Neuronal stem cell (in vitro differentiated cells): ENCODE data around the gene ALPK3.

ENCODE experiments used
- DNase-seq: peaks from one replicate; pipeline ENCODE4 v3.0.0-alpha.2; 2013; ENCODE audit warnings: low spot score
- H2AFZ ChIP-seq: one replicate; pipeline ENCODE4 v1.6.1; 2013; ENCODE audit warnings: mild to moderate bottlenecking, low read length, inconsistent platforms
- H2AK5ac ChIP-seq: 2 replicates; pipeline ENCODE4 v1.6.1; 2013; ENCODE audit warnings: low read depth, mild to moderate bottlenecking, inconsistent platforms, low read length, moderate library complexity, mixed read lengths
- H2BK120ac ChIP-seq: 2 replicates; pipeline ENCODE4 v1.6.1; 2013; ENCODE audit warnings: low read depth, mild to moderate bottlenecking, inconsistent platforms, low read length, moderate library complexity, mixed read lengths
- H2BK12ac ChIP-seq: one replicate; pipeline ENCODE4 v1.6.1; 2013; ENCODE audit warnings: low read length, inconsistent platforms
- H2BK15ac ChIP-seq: 2 replicates; pipeline ENCODE4 v1.6.1; 2013; ENCODE audit warnings: mild to moderate bottlenecking, low read length, inconsistent platforms, mixed read lengths
- H2BK5ac ChIP-seq: one replicate; pipeline ENCODE4 v1.6.1; 2013; ENCODE audit warnings: inconsistent platforms, mild to moderate bottlenecking, low read length, moderate library complexity
- H3K14ac ChIP-seq: one replicate; pipeline ENCODE4 v1.6.1; 2013; ENCODE audit warnings: low read length, inconsistent platforms
- H3K18ac ChIP-seq: 2 replicates; pipeline ENCODE4 v1.6.1; 2013; ENCODE audit warnings: low read length, inconsistent platforms
- H3K23ac ChIP-seq: 2 replicates; pipeline ENCODE4 v1.6.1; 2013; ENCODE audit warnings: low read depth, mild to moderate bottlenecking, mixed read lengths, low read length, inconsistent platforms; ENCODE audit not compliant: poor library complexity
- H3K27ac ChIP-seq: replicated peaks from 3 replicates; pipeline ENCODE4 v1.5.1; 2013; ENCODE audit warnings: low read length, inconsistent platforms
- H3K27me3 ChIP-seq, 3 experiments: 2 replicates each; pipeline ENCODE4 v1.6.1; 2013; ENCODE audit warnings: low read length in 3 of 3, mild to moderate bottlenecking in 2 of 3, inconsistent platforms in 1 of 3, low read depth in 1 of 3, mixed read lengths in 1 of 3, moderate library complexity in 1 of 3; ENCODE audit not compliant: control insufficient read depth in 3 of 3, insufficient read depth in 3 of 3
- H3K36me3 ChIP-seq, 2 donors: replicated peaks in 1 of 2; 2 replicates each; pipeline ENCODE4 v1.6.1; 2013; ENCODE audit warnings: low read length in 2 of 2; ENCODE audit not compliant: control insufficient read depth in 2 of 2, insufficient read depth in 2 of 2
- H3K4ac ChIP-seq: 2 replicates; pipeline ENCODE4 v1.6.1; 2013; ENCODE audit warnings: inconsistent platforms, mild to moderate bottlenecking, low read length, moderate library complexity
- H3K4me1 ChIP-seq, 2 donors: 1 replicate in 1 of 2; 2 replicates in 1 of 2; pipeline ENCODE4 v1.6.1; 2013; ENCODE audit warnings: low read length in 2 of 2, low read depth in 1 of 2; ENCODE audit not compliant: control insufficient read depth in 2 of 2, insufficient read depth in 1 of 2
- H3K4me2 ChIP-seq: one replicate; pipeline ENCODE4 v1.6.1; 2013; ENCODE audit warnings: mild to moderate bottlenecking, low read length, inconsistent platforms; ENCODE audit not compliant: insufficient read depth, poor library complexity, severe bottlenecking
- H3K4me3 ChIP-seq, 2 donors: 2 replicates each; pipeline ENCODE4 v1.5.1; 2013; ENCODE audit warnings: low read length in 2 of 2, mild to moderate bottlenecking in 2 of 2, inconsistent platforms in 1 of 2, moderate library complexity in 1 of 2
- H3K79me1 ChIP-seq: one replicate; pipeline ENCODE4 v1.6.1; 2013; ENCODE audit warnings: low read depth, mild to moderate bottlenecking, inconsistent platforms, low read length, moderate library complexity
- H3K9ac ChIP-seq: one replicate; pipeline ENCODE4 v1.6.1; 2013; ENCODE audit warnings: mild to moderate bottlenecking, low read depth, low read length, inconsistent platforms; ENCODE audit not compliant: poor library complexity
- H3K9me3 ChIP-seq, 2 donors: replicated peaks in 1 of 2; 2 replicates each; pipeline versions ENCODE3 to v1.6.1; 2013; ENCODE audit warnings: low read length in 2 of 2, mild to moderate bottlenecking in 2 of 2, inconsistent platforms in 1 of 2, low read depth in 1 of 2, mixed read lengths in 1 of 2, moderate library complexity in 1 of 2; ENCODE audit not compliant: control insufficient read depth in 2 of 2, insufficient read depth in 1 of 2
- H4K8ac ChIP-seq: one replicate; pipeline ENCODE4 v1.6.1; 2013; ENCODE audit warnings: low read depth, mild to moderate bottlenecking, inconsistent platforms, low read length, moderate library complexity
- H4K91ac ChIP-seq: one replicate; pipeline ENCODE4 v1.6.1; 2013; ENCODE audit warnings: low read length, low read depth, mild to moderate bottlenecking, inconsistent platforms; ENCODE audit not compliant: poor library complexity
- WGBS, 2 donors: extraction: QIAGEN DNeasy Blood & Tissue Kit; methylation state at CpG; one replicate each; pipeline ENCODE4 v1.1.7; 2013; ENCODE audit warnings: missing lambda C conversion rate in 2 of 2, mixed read lengths in 1 of 2; ENCODE audit not compliant: insufficient read length in 2 of 2, insufficient replicate concordance in 1 of 2; ENCODE audit errors: extremely low coverage in 2 of 2; 5-methylcytosine and 5-hydroxymethylcytosine counted together

Gene ALPK3

DNA sequence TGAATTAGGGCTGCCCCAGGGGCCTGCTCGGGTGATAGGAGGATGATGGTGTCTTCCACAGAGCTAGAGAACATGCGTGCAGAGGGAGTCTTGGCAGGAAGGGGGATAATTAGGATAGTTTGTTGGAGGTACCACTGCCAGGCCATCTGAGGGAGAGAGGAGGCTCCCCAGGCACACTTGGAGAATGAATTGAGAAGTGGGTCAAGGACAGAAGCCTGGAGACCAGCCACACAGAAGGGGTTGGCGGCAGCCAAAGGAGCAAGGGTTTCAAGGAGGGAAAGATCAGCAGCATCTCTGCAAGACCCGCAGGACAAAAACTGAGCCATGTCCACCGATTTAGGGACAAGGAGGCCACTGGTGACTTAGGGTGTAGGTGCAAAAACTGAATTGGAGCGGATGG lies 74.2 kb downstream of the ALPK3 start:
- no peak overlapping the region for H3K4me3 ChIP-seq
- no peak overlapping the region for H3K4me2 ChIP-seq
- no peak overlapping the region for H4K91ac ChIP-seq
- no peak overlapping the region for H2BK12ac ChIP-seq
- H3K9me3 ChIP-seq: no peaks in the 10 kb centered on the region
- no peaks in the 10 kb centered on the region for H3K36me3 ChIP-seq
- no peak overlapping the region for H2BK5ac ChIP-seq
- no peak overlapping the region for H2BK120ac ChIP-seq
- no peak overlapping the region for H2AK5ac ChIP-seq
- H3K27me3 ChIP-seq: peaks cover 0 to 7% (median 0%) of the 10 kb centered on the region in 3 experiments
- H3K18ac ChIP-seq: no peak overlapping the region
- H3K23ac ChIP-seq: no peak overlapping the region
- no peak for DNase-seq
- no peak overlapping the region for H4K8ac ChIP-seq
- no peak overlapping the region for H3K14ac ChIP-seq
- H3K79me1 ChIP-seq: no peaks in the 10 kb centered on the region
- no peak overlapping the region for H3K27ac ChIP-seq
- no CpG with 5 or more reads among the region's 6 CpGs for WGBS, 2 donors
- no peak overlapping the region for H2AFZ ChIP-seq
- H3K4me1 ChIP-seq: peaks cover 0 to 2% of the 10 kb centered on the region in 2 donors
- no peak overlapping the region for H3K9ac ChIP-seq
- H3K4ac ChIP-seq: no peak overlapping the region
- H2BK15ac ChIP-seq: no peak overlapping the region

DNA sequence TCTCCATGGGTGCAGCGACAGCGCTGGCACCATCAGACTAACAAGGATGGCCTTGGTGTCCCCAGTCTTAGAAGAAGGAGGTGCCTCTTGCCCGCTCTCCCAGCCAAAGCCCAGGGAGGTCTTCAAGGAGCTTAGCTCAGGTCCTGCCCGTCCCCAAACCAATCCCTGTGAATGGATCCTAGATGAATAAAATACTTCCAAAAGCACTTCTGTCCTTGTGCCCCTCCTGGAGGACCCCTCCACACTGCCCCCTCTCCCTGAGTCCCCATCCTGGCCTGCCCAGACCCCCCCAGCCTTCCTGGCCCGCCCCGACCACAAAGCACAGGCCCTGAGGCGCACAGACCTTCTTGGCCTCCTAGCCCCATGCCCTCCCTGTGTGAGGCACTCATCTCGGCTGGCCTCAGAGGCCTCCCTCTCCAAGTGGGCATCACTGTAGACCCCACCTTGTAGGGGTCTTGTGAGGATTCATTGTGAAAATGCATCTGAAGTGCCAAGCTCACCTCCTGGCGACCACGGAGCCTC lies 75.7 kb downstream of the ALPK3 start:
- no peak overlapping the region for H2AK5ac ChIP-seq
- no peak overlapping the region for H3K4me2 ChIP-seq

DNA sequence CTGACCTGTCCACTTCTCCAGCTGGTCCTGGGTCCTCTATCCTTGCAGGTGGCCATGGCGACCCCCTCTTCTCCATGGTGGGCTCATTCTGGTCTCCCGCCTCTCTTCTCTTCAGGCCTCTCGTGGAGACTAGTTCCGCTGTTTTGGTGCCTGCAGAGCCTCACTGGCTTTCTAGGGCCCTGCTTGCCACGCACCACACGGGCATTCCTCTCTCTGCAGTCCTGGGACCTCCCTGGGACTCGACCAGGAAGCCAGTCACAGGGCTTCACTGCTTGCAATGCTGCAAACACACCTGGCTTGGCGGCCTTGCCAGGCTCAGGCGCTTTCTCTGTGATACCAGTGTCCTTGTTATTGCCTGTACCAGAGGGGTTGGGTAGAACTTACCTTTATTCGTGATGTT lies 76.5 kb downstream of the ALPK3 start:
- no CpG with 5 or more reads among the region's 10 CpGs for WGBS, 2 donors
- no peak overlapping the region for H3K4me2 ChIP-seq

More for the DNA sequence above, 75.7 kb downstream of the ALPK3 start:
- Histone ChIP-seq H2BK5ac (no peak overlapping the region), H3K9ac (no peak overlapping the region), H2BK12ac (no peak overlapping the region), H4K8ac (no peak overlapping the region), H4K91ac (no peak overlapping the region), H3K27ac (no peak overlapping the region), H3K4me1 (peaks cover 0 to 2% of the 10 kb centered on the region in 2 donors), H3K4me3 (no peak overlapping the region), H3K79me1 (no peaks in the 10 kb centered on the region), H3K23ac (no peak overlapping the region), H3K27me3 (peaks cover 0 to 3% (median 0%) of the 10 kb centered on the region in 3 experiments), H3K14ac (no peak overlapping the region), H3K4ac (no peak overlapping the region), H2BK15ac (no peak overlapping the region), H3K18ac (peak overlapping the region; percentile 67), H2BK120ac (no peak overlapping the region), H2AFZ (no peak overlapping the region), H3K36me3 (no peaks in the 10 kb centered on the region), H3K9me3 (no peaks in the 10 kb centered on the region)
- DNase-seq: no peak
- WGBS, 2 donors: no CpG with 5 or more reads among the region's 10 CpGs

DNA sequence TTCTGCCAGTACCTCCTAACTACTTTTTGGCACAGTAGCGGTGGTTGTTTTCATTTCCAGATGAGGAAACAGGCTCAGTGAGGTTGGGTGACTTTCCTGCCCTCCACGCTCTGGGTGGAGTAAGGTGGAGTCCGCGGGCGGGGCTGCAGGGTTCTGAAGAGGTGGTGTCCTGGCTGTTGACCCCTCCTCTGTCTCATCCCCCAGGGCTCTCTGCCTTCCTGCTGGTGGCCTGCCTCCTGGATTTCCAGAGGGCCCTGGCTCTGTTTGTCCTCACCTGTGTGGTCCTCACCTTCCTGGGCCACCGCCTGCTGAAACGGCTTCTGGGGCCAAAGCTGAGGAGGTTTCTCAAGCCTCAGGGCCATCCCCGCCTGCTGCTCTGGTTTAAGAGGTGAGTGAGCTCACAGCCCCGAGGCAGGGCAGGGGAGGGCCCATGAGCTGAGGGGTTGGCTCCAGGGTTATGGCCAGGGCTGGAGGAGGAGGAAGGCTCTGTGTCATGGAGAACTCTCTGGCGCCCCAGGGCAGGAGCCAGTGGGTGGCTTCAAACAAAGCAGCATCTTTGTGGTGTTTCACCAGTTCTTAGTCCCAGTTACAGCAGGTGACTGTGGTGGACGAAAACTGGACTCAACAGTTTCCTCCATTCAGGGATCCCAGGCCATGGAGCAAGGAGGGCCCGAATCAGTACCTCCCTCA lies 77.7 kb downstream of the ALPK3 start:
- H2AK5ac ChIP-seq: no peak overlapping the region
- H3K27ac ChIP-seq: no peak overlapping the region
- H3K36me3 ChIP-seq: no peaks in the 10 kb centered on the region
- H3K4me1 ChIP-seq: no peaks in the 10 kb centered on the region
- no peak overlapping the region for H2BK12ac ChIP-seq
- no peak for DNase-seq
- H2AFZ ChIP-seq: no peak overlapping the region
- H3K9me3 ChIP-seq: no peaks in the 10 kb centered on the region
- H3K4me3 ChIP-seq: no peak overlapping the region
- H3K27me3 ChIP-seq: no peaks in the 10 kb centered on the region
- no peak overlapping the region for H2BK15ac ChIP-seq
- H3K4ac ChIP-seq: peak overlapping the region; percentile 55
- no peak overlapping the region for H2BK5ac ChIP-seq
- no peak overlapping the region for H3K4me2 ChIP-seq
- H4K91ac ChIP-seq: no peak overlapping the region
- no peak overlapping the region for H3K9ac ChIP-seq
- H3K23ac ChIP-seq: no peak overlapping the region
- H3K18ac ChIP-seq: peak overlapping the region; percentile 67
- no peak overlapping the region for H4K8ac ChIP-seq
- no peak overlapping the region for H3K14ac ChIP-seq
- no peaks in the 10 kb centered on the region for H3K79me1 ChIP-seq
- no CpG with 5 or more reads among the region's 12 CpGs for WGBS, 2 donors
- no peak overlapping the region for H2BK120ac ChIP-seq

More for the DNA sequence above, 76.5 kb downstream of the ALPK3 start:
- no peak overlapping the region for H2BK120ac ChIP-seq
- peak overlapping the region; percentile 23 for H2AK5ac ChIP-seq
- no peak overlapping the region for H3K14ac ChIP-seq
- H3K9ac ChIP-seq: no peak overlapping the region
- H3K4me3 ChIP-seq: no peak overlapping the region
- H4K91ac ChIP-seq: no peak overlapping the region
- H3K36me3 ChIP-seq: no peaks in the 10 kb centered on the region
- H3K27ac ChIP-seq: no peak overlapping the region
- H2BK12ac ChIP-seq: no peak overlapping the region
- no peak overlapping the region for H4K8ac ChIP-seq
- H3K4ac ChIP-seq: no peak overlapping the region
- H3K27me3 ChIP-seq: peaks cover 0 to 3% (median 0%) of the 10 kb centered on the region in 3 experiments
- no peak overlapping the region for H2BK5ac ChIP-seq
- no peak for DNase-seq
- H3K9me3 ChIP-seq: no peaks in the 10 kb centered on the region
- peak overlapping the region; percentile 84 for H3K18ac ChIP-seq
- no peak overlapping the region for H2AFZ ChIP-seq
- H3K79me1 ChIP-seq: no peaks in the 10 kb centered on the region
- H2BK15ac ChIP-seq: no peak overlapping the region
- H3K4me1 ChIP-seq: peaks cover 0 to 2% of the 10 kb centered on the region in 2 donors
- H3K23ac ChIP-seq: no peak overlapping the region
